Neutrophil (primary cell): ENCODE data around the gene GSTP1.
"Not testable (repeated sequence)": the region's sequence is repeated elsewhere in the genome, so short reads cannot be mapped to it uniquely, and the experiment has no call there.

Source experiments
- H3K27ac ChIP-seq: fragments of 200-600 bp; sonication (generic); 2 replicates; pipeline ENCODE4 v1.5.1; 2016; ENCODE audit warnings: mild to moderate bottlenecking, moderate library complexity
- H3K27me3 ChIP-seq: fragments of 200-600 bp; sonication (generic); 2 replicates; pipeline ENCODE4 v1.6.0; 2016; ENCODE audit warnings: mild to moderate bottlenecking
- H3K36me3 ChIP-seq: fragments of 200-600 bp; sonication (generic); 2 replicates; pipeline ENCODE4 v1.5.1; 2017
- H3K4me1 ChIP-seq, 2 experiments: fragments of 200-600 bp in 1 of 2; sonication (generic) in 1 of 2; 1 replicate in 1 of 2; 2 replicates in 1 of 2; pipeline versions ENCODE4 v1.5.1 to v1.6.1; 2013 to 2016; ENCODE audit warnings: low read depth in 1 of 2, low read length in 1 of 2, mild to moderate bottlenecking in 1 of 2, moderate library complexity in 1 of 2; ENCODE audit not compliant: control insufficient read depth in 1 of 2, insufficient read depth in 1 of 2
- H3K4me3 ChIP-seq, 2 experiments: fragments of 200-600 bp in 1 of 2; sonication (generic) in 1 of 2; 1 replicate in 1 of 2; 2 replicates in 1 of 2; pipeline ENCODE4 v1.5.1; 2013 to 2016; ENCODE audit warnings: low read depth in 1 of 2, low read length in 1 of 2, mild to moderate bottlenecking in 1 of 2, moderate library complexity in 1 of 2
- H3K9me3 ChIP-seq: fragments of 200-600 bp; sonication (generic); 2 replicates; pipeline ENCODE4 v1.5.1; 2016
- TF ChIP-seq, protein P1 (sequence below): fragments of 200-600 bp; sonication (generic); IDR thresholded peaks from 2 replicates; pipeline ENCODE4 v1.5.1; 2016; ENCODE audit warnings: antibody characterized with exemption

GSTP1 gene

DNA sequence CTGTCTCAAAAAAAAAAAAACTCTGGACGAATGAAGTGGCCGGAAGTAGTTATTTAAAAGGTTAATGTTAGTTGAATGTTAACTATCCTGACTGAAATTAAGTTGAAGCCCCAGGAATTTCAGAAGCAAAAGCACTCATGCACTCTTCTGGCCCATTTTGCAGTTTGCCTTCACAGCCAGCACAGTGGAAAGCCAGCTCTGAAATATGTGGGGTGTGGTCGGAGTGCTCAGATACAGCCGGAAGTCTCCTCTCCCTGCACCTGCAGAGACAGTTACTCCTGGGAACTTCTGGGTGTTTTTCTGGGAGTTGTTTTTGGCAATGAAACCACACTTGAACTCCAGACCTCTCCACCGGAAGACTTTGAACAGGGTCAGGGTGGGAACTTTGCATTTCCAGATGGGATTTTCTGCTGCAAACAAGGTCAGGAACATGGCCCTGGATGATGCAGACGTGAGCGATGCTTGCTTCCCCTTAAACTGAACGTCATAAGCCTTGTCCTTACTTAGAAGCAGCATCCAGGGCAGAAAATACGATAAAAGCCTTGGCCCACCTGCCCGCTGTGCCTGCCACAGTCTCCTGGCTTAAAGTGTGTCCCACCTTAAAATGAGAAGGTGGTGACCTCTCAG is 38.9 kb upstream of the GSTP1 start:
- H3K27me3 ChIP-seq = no peaks in the 10 kb centered on the region
- H3K36me3 ChIP-seq = no peaks in the 10 kb centered on the region
- H3K4me1 ChIP-seq = no peaks in the 10 kb centered on the region
- no peak overlapping the region for H3K4me3 ChIP-seq
- TF ChIP-seq, protein P1, sequence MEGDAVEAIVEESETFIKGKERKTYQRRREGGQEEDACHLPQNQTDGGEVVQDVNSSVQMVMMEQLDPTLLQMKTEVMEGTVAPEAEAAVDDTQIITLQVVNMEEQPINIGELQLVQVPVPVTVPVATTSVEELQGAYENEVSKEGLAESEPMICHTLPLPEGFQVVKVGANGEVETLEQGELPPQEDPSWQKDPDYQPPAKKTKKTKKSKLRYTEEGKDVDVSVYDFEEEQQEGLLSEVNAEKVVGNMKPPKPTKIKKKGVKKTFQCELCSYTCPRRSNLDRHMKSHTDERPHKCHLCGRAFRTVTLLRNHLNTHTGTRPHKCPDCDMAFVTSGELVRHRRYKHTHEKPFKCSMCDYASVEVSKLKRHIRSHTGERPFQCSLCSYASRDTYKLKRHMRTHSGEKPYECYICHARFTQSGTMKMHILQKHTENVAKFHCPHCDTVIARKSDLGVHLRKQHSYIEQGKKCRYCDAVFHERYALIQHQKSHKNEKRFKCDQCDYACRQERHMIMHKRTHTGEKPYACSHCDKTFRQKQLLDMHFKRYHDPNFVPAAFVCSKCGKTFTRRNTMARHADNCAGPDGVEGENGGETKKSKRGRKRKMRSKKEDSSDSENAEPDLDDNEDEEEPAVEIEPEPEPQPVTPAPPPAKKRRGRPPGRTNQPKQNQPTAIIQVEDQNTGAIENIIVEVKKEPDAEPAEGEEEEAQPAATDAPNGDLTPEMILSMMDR = no peak
- no peak overlapping the region for H3K27ac ChIP-seq
- H3K9me3 ChIP-seq = no peaks in the 10 kb centered on the region

DNA sequence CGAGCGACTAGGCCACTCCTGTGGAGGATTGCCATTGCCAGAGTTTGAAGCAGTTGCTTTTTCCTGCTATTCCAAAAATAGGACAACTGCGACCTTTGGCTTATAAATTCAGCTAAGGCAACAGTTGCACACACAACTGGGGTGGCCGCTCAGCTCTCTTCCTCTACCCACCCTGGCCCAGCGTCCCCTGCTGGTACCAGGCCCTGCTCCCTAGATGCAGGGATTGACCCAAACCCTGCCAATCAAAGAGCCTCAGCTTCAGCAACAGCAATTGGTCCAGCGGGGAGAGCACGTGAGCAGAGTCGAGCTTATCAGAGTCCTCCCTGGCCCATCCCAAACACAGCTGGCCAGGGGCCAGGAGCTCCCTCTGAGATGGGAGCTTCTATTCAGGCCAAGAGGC is 38.3 kb upstream of the GSTP1 start:
- TF ChIP-seq, protein P1 = no peak
- H3K36me3 ChIP-seq = no peaks in the 10 kb centered on the region
- H3K27ac ChIP-seq = no peak overlapping the region
- no peaks in the 10 kb centered on the region for H3K27me3 ChIP-seq
- H3K4me1 ChIP-seq = no peaks in the 10 kb centered on the region
- H3K4me3 ChIP-seq = no peak overlapping the region
- no peaks in the 10 kb centered on the region for H3K9me3 ChIP-seq

DNA sequence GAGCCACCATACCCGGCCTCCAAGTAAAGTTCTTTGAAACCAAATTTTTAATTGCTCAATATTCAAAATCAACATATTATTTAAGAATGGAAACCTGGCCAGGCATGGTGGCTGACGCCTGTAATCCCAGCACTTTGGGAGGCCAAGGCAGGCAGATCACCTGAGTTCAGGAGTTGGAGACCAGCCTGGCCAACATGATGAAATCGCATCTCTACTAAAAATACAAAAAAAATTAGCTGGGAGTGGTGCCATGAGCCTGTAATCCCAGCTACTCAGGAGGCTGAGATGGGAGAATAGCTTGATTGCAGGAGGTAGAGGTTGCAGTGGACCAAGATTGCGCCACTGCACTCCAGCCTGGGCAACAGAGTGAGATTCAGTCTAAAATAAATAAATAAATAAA is 35.5 kb upstream of the GSTP1 start:
- not testable (repeated sequence) for H3K9me3 ChIP-seq, H3K27ac ChIP-seq, H3K27me3 ChIP-seq, H3K4me1 ChIP-seq, H3K4me3 ChIP-seq, H3K36me3 ChIP-seq

DNA sequence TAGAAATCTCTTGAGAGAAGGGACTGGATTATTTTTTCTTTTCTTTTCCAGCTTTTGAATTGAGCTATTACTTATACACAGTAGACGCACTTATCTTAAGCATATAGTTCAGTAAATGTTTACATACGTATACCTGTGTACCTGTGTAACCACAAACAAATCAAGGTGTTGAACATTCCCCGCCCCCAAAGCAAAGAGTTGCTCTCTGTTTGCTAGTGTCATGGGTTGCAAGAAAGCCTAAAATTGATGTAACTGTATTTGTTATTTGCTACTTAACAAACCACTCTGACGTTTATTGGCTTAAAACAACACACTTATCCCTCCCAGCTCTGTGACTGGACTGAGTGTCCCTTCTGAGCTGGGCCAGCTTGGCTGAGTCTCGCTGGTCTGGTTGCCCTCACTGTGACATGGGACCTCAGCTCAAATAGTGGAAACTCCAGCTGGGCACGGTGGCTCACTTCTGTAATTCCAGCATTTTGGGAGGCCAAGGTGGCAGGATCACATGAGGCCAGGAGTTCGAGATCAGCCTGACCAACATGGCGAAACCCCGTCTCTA is 35.0 kb upstream of the GSTP1 start:
- Histone ChIP-seq H3K4me1 (no peaks in the 10 kb centered on the region), H3K9me3 (no peaks in the 10 kb centered on the region), H3K27me3 (no peaks in the 10 kb centered on the region), H3K27ac (no peak overlapping the region), H3K36me3 (no peaks in the 10 kb centered on the region), H3K4me3 (no peak overlapping the region)
- TF ChIP-seq, protein P1 = no peak

- Histone ChIP-seq H3K4me1 (no peaks in the 10 kb centered on the region), H3K27me3 (no peaks in the 10 kb centered on the region), H3K27ac (no peak overlapping the region), H3K9me3 (no peaks in the 10 kb centered on the region), H3K36me3 (no peaks in the 10 kb centered on the region), H3K4me3 (no peak overlapping the region)
- TF ChIP-seq, protein P1 = no peak
Observed at GRCh38 chr11:67551127-67551526, 32.5 kb upstream of the GSTP1 start.

DNA sequence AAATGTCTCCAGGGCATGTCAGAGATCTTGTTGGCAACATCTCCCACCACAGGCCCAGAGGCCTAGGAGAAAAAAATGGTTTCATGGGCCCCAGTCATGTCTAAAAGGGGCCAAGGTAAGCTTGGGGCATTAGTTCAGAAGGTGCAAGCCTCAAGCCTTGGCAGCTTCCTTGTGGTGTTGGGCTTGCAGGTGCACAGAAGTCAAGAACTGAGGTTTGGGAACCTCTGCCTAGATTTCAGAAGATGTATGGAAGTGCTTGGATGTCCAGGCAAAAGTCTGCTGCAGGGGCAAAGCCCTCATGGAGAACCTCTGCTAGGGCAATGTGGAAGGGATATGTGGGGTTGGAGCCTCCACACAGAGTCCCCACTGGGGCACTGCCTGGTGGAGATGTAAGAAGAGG is 31.9 kb upstream of the GSTP1 start:
- H3K27me3 ChIP-seq, H3K4me1 ChIP-seq, H3K36me3 ChIP-seq, H3K27ac ChIP-seq, H3K4me3 ChIP-seq, H3K9me3 ChIP-seq: not testable (repeated sequence)

- H3K9me3 ChIP-seq = no peaks in the 10 kb centered on the region
- TF ChIP-seq, protein P1 = no peak
- no peaks in the 10 kb centered on the region for H3K4me1 ChIP-seq
- no peaks in the 10 kb centered on the region for H3K36me3 ChIP-seq
- no peak overlapping the region for H3K4me3 ChIP-seq
- no peak overlapping the region for H3K27ac ChIP-seq
- no peaks in the 10 kb centered on the region for H3K27me3 ChIP-seq
Observed at GRCh38 chr11:67556244-67556643, 27.4 kb upstream of the GSTP1 start.
